GM23338 (cell line): ENCODE results near the gene LMBR1.

Experiments used
- EZH2 ChIP-seq: fragments of 200-600 bp; sonication (generic); IDR thresholded peaks from one replicate; pipeline ENCODE4 v1.8.0; 2017; ENCODE audit warnings: antibody characterized with exemption, mild to moderate bottlenecking, low read depth; ENCODE audit not compliant: unreplicated experiment
- EZH2phosphoT487 ChIP-seq: fragments of 200-600 bp; sonication (generic); IDR thresholded peaks from one replicate; pipeline ENCODE4 v1.8.1; 2018; ENCODE audit warnings: antibody characterized with exemption; ENCODE audit not compliant: unreplicated experiment
- JUNB ChIP-seq: IDR thresholded peaks from one replicate; pipeline ENCODE4 v1.6.1; 2016; ENCODE audit warnings: antibody characterized with exemption; ENCODE audit not compliant: unreplicated experiment
- POLR2AphosphoS5 ChIP-seq: IDR thresholded peaks from 2 replicates; pipeline ENCODE4 v1.6.1; 2016; ENCODE audit warnings: antibody characterized with exemption, low read depth
- STAT1 ChIP-seq: IDR thresholded peaks from one replicate; pipeline ENCODE4 v1.6.1; 2016; ENCODE audit warnings: antibody characterized with exemption; ENCODE audit not compliant: unreplicated experiment
- TF ChIP-seq, protein P1 (sequence below), 2 experiments: fragments of 200-600 bp in 1 of 2; sonication (generic) in 1 of 2; conservative IDR thresholded peaks; 2 replicates each; pipeline versions ENCODE4 v1.5.1 to v1.6.1; 2016 to 2017; ENCODE audit warnings: antibody characterized with exemption in 2 of 2, low read depth in 2 of 2, mild to moderate bottlenecking in 2 of 2, moderate library complexity in 1 of 2
- TF ChIP-seq, protein P2 (sequence below): IDR thresholded peaks from one replicate; pipeline ENCODE4 v1.6.1; 2018; ENCODE audit warnings: antibody characterized with exemption; ENCODE audit not compliant: unreplicated experiment

DNA sequence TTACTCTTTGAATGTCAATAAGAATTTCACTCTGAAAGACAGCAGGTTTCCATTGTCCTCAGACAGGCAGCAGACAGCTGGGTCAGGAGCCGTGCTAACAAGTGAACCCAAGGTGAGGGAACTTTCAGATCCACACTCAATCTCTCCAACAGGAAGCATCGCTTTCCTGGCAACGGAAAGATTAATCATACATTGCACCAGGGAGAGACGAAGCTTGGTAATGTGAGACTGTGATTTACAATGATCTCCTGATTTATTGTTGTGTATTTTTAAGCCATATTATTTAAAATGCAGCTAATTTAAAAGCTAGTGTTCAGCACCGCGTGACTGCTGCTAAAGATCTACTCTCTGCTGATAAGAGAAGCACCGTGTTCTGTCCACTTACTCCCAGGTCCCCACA, 39.0 kb upstream of the LMBR1 start:
- TF ChIP-seq, protein P1, sequence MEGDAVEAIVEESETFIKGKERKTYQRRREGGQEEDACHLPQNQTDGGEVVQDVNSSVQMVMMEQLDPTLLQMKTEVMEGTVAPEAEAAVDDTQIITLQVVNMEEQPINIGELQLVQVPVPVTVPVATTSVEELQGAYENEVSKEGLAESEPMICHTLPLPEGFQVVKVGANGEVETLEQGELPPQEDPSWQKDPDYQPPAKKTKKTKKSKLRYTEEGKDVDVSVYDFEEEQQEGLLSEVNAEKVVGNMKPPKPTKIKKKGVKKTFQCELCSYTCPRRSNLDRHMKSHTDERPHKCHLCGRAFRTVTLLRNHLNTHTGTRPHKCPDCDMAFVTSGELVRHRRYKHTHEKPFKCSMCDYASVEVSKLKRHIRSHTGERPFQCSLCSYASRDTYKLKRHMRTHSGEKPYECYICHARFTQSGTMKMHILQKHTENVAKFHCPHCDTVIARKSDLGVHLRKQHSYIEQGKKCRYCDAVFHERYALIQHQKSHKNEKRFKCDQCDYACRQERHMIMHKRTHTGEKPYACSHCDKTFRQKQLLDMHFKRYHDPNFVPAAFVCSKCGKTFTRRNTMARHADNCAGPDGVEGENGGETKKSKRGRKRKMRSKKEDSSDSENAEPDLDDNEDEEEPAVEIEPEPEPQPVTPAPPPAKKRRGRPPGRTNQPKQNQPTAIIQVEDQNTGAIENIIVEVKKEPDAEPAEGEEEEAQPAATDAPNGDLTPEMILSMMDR (conservative IDR thresholded peaks at IDR 0.05; ENCODE audit: low read depth in 2 of 2): no peak
- no peak for TF ChIP-seq EZH2
- TF ChIP-seq POLR2AphosphoS5: no peak
- TF ChIP-seq, protein P2, sequence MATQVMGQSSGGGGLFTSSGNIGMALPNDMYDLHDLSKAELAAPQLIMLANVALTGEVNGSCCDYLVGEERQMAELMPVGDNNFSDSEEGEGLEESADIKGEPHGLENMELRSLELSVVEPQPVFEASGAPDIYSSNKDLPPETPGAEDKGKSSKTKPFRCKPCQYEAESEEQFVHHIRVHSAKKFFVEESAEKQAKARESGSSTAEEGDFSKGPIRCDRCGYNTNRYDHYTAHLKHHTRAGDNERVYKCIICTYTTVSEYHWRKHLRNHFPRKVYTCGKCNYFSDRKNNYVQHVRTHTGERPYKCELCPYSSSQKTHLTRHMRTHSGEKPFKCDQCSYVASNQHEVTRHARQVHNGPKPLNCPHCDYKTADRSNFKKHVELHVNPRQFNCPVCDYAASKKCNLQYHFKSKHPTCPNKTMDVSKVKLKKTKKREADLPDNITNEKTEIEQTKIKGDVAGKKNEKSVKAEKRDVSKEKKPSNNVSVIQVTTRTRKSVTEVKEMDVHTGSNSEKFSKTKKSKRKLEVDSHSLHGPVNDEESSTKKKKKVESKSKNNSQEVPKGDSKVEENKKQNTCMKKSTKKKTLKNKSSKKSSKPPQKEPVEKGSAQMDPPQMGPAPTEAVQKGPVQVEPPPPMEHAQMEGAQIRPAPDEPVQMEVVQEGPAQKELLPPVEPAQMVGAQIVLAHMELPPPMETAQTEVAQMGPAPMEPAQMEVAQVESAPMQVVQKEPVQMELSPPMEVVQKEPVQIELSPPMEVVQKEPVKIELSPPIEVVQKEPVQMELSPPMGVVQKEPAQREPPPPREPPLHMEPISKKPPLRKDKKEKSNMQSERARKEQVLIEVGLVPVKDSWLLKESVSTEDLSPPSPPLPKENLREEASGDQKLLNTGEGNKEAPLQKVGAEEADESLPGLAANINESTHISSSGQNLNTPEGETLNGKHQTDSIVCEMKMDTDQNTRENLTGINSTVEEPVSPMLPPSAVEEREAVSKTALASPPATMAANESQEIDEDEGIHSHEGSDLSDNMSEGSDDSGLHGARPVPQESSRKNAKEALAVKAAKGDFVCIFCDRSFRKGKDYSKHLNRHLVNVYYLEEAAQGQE: no peak
- TF ChIP-seq EZH2phosphoT487: no peak
- no peak for TF ChIP-seq JUNB
- TF ChIP-seq STAT1: no peak
